CD14-positive monocyte (primary cell): Measurements from ENCODE around the gene ATMIN. TPM values are rescaled to one million over a fixed set of nuclear protein-coding genes. Genes with fewer than 3 reads are reported as not detected.
A peak's percentile ranks its signal among the peaks of the same experiment; 100 is the strongest.

Source experiments
- DNase-seq, 3 donors: peaks; one replicate each; pipeline ENCODE4 v3.0.0-alpha.2; 2011 to 2022
- H2AFZ ChIP-seq: 2 replicates; pipeline ENCODE4 v1.6.0; 2012; ENCODE audit warnings: mild to moderate bottlenecking, low read depth, low read length, inconsistent platforms; ENCODE audit not compliant: insufficient read depth, poor library complexity, severe bottlenecking
- H3K27ac ChIP-seq, 2 donors: 1 replicate in 1 of 2; 2 replicates in 1 of 2; pipeline ENCODE4 v1.5.1; 2012 to 2013; ENCODE audit warnings: low read length in 2 of 2, control low read depth in 1 of 2, inconsistent platforms in 1 of 2, low read depth in 1 of 2, mild to moderate bottlenecking in 1 of 2
- H3K27me3 ChIP-seq, 2 donors: one replicate each; pipeline versions ENCODE4 v1.6.0 to v1.6.1; 2011 to 2013; ENCODE audit warnings: low read length in 2 of 2; ENCODE audit not compliant: control insufficient read depth in 2 of 2, insufficient read depth in 2 of 2
- H3K36me3 ChIP-seq, 2 donors: replicated peaks in 1 of 2; 1 replicate in 1 of 2; 2 replicates in 1 of 2; pipeline versions ENCODE4 v1.5.1 to v1.6.1; 2012 to 2013; ENCODE audit warnings: low read length in 2 of 2, control low read depth in 1 of 2, inconsistent platforms in 1 of 2, mild to moderate bottlenecking in 1 of 2; ENCODE audit not compliant: insufficient read depth in 2 of 2, control insufficient read depth in 1 of 2
- H3K4me1 ChIP-seq, 2 donors: 1 replicate in 1 of 2; 2 replicates in 1 of 2; pipeline versions ENCODE4 v1.5.1 to v1.6.1; 2012 to 2013; ENCODE audit warnings: low read length in 2 of 2, control low read depth in 1 of 2, inconsistent platforms in 1 of 2, mild to moderate bottlenecking in 1 of 2, moderate library complexity in 1 of 2; ENCODE audit not compliant: insufficient read depth in 2 of 2, control insufficient read depth in 1 of 2
- H3K4me2 ChIP-seq: replicated peaks from 2 replicates; pipeline ENCODE3; 2012; ENCODE audit warnings: low read length, moderate library complexity, mild to moderate bottlenecking; ENCODE audit not compliant: poor library complexity, severe bottlenecking; ENCODE audit errors: extremely low read depth
- H3K4me3 ChIP-seq, 3 experiments: fragments of 200-600 bp in 1 of 3; sonication (generic) in 1 of 3; replicated peaks in 1 of 3; 1 replicate in 2 of 3; 2 replicates in 1 of 3; pipeline ENCODE4 v1.5.1; 2011 to 2013; ENCODE audit warnings: low read length in 3 of 3, mild to moderate bottlenecking in 3 of 3, control low read depth in 2 of 3, low read depth in 2 of 3, inconsistent platforms in 1 of 3, moderate library complexity in 1 of 3
- H3K79me2 ChIP-seq: 2 replicates; pipeline ENCODE4 v1.6.0; 2012; ENCODE audit warnings: mild to moderate bottlenecking, control low read depth, inconsistent platforms, low read length, moderate library complexity; ENCODE audit not compliant: insufficient read depth
- H3K9ac ChIP-seq: 2 replicates; pipeline ENCODE4 v1.6.0; 2017; ENCODE audit warnings: low read length, mild to moderate bottlenecking; ENCODE audit not compliant: insufficient read depth, poor library complexity, severe bottlenecking
- H3K9me3 ChIP-seq, 2 donors: replicated peaks in 1 of 2; 1 replicate in 1 of 2; 2 replicates in 1 of 2; pipeline versions ENCODE4 v1.5.1 to v1.6.1; 2012 to 2013; ENCODE audit warnings: low read length in 2 of 2, control low read depth in 1 of 2; ENCODE audit not compliant: control insufficient read depth in 1 of 2, insufficient read depth in 1 of 2
- H4K20me1 ChIP-seq: 2 replicates; pipeline ENCODE4 v1.6.0; 2012; ENCODE audit warnings: mild to moderate bottlenecking, low read length, control low read depth, moderate library complexity; ENCODE audit not compliant: insufficient read depth
- H3K27ac Mint-ChIP-seq, 7 donors: one replicate each; pipeline ENCODE4 v1.8.0; 2020; ENCODE audit warnings: mild to moderate bottlenecking in 7 of 7, mixed read lengths in 7 of 7, moderate library complexity in 6 of 7, inconsistent platforms in 2 of 7
- H3K27me3 Mint-ChIP-seq, 3 donors: one replicate each; pipeline ENCODE4 v1.8.0; 2021 to 2022; ENCODE audit warnings: low read depth in 3 of 3, mild to moderate bottlenecking in 3 of 3, mixed read lengths in 3 of 3, moderate library complexity in 3 of 3, inconsistent platforms in 1 of 3
- H3K36me3 Mint-ChIP-seq, 2 donors: one replicate each; pipeline ENCODE4 v1.8.0; 2020; ENCODE audit warnings: mixed read lengths in 2 of 2, inconsistent platforms in 1 of 2, mild to moderate bottlenecking in 1 of 2
- H3K4me1 Mint-ChIP-seq: one replicate; pipeline ENCODE4 v1.8.0; 2020; ENCODE audit warnings: mild to moderate bottlenecking, mixed read lengths
- H3K4me3 Mint-ChIP-seq, 2 donors: one replicate each; pipeline ENCODE4 v1.8.0; 2020; ENCODE audit warnings: mild to moderate bottlenecking in 2 of 2, mixed read lengths in 2 of 2, moderate library complexity in 1 of 2
- H3K9me3 Mint-ChIP-seq, 7 donors: one replicate each; pipeline ENCODE4 v1.8.0; 2020 to 2022; ENCODE audit warnings: mixed read lengths in 7 of 7, mild to moderate bottlenecking in 6 of 7, moderate library complexity in 6 of 7, inconsistent platforms in 2 of 7
- WGBS: methylation state at CpG from one replicate; pipeline ENCODE4 v1.1.5; 2013; ENCODE audit warnings: missing lambda C conversion rate; ENCODE audit not compliant: insufficient coverage; 5-methylcytosine and 5-hydroxymethylcytosine counted together
- intact Hi-C, 2 donors: fragments of 100-400 bp; cut with micrococcal nuclease; formaldehyde crosslinking; loops; one replicate each; pipeline versions ENCODE4 v1.15.0 to v1.15.1; 2023
- polyA plus RNA-seq, 3 donors: library from polyadenylated mRNA; depleted of rRNA in 1 of 3; unstranded in 2 of 3; stranded (reverse) in 1 of 3; fragments of 300-500 nt in 2 of 3; fragments of >200 nt in 1 of 3; fragmentation: Illumina TruSeq in 2 of 3; gene quantifications; 1 replicate in 2 of 3; 2 replicates in 1 of 3; pipeline ENCODE4 v1.2.3, GENCODE V29; 2012 to 2021
- TF ChIP-seq, protein P1 (sequence below): fragments of 200-600 bp; IDR thresholded peaks from one replicate; pipeline ENCODE4 v1.8.0; 2022; ENCODE audit warnings: antibody characterized with exemption, mild to moderate bottlenecking

ATMIN gene
- polyA plus RNA-seq, 3 donors, result 10.9 to 17.6 (median 13.2) TPM

GRCh38 chr16:81036751-81037350, 1.2 kb downstream of the ATMIN start:
- Histone ChIP-seq H3K36me3 (peaks cover 8 to 27% of the 10 kb centered on the region in 2 donors), H3K9me3 (no peaks in the 10 kb centered on the region), H3K27ac (peak overlapping the region in 1 of 2 donors; percentile 50), H3K79me2 (peaks cover 26% of the 10 kb centered on the region), H4K20me1 (peaks cover 16% of the 10 kb centered on the region), H3K27me3 (no peaks in the 10 kb centered on the region), H2AFZ (peak overlapping the region; percentile 77), H3K9ac (peak overlapping the region; percentile 72), H3K4me1 (peaks cover 14% of the 10 kb centered on the region in 2 donors), H3K4me3 (peak overlapping the region; percentile 49 to 84 (median 73)), H3K4me2 (peak overlapping the region; percentile 94)
- peaks cover 0 to 3% (median 0%) of the 10 kb centered on the region in 7 donors for H3K9me3 Mint-ChIP-seq
- H3K27ac Mint-ChIP-seq, result peak overlapping the region in 6 of 7 donors; percentile 7 to 70 (median 60)
- peaks cover 23% of the 10 kb centered on the region for H3K4me1 Mint-ChIP-seq
- DNase-seq, result peak; percentile 8 to 25 (median 18)
- H3K27me3 Mint-ChIP-seq, result no peaks in the 10 kb centered on the region
- peak overlapping the region; percentile 82 to 88 for H3K4me3 Mint-ChIP-seq
- TF ChIP-seq, protein P1, sequence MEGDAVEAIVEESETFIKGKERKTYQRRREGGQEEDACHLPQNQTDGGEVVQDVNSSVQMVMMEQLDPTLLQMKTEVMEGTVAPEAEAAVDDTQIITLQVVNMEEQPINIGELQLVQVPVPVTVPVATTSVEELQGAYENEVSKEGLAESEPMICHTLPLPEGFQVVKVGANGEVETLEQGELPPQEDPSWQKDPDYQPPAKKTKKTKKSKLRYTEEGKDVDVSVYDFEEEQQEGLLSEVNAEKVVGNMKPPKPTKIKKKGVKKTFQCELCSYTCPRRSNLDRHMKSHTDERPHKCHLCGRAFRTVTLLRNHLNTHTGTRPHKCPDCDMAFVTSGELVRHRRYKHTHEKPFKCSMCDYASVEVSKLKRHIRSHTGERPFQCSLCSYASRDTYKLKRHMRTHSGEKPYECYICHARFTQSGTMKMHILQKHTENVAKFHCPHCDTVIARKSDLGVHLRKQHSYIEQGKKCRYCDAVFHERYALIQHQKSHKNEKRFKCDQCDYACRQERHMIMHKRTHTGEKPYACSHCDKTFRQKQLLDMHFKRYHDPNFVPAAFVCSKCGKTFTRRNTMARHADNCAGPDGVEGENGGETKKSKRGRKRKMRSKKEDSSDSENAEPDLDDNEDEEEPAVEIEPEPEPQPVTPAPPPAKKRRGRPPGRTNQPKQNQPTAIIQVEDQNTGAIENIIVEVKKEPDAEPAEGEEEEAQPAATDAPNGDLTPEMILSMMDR, result no peak
- 17% methylated on average over 1 of the region's 10 CpGs for WGBS
- intact Hi-C loops, result loop anchor here (2.0 to 10.0 kb wide), 4 partner anchors 35 to 698 kb away; partner anchors contain the start of genes C16orf46 (in 2 of the 2) and GCSH (in 1 of the 2)
- peaks cover 24 to 26% of the 10 kb centered on the region in 2 donors for H3K36me3 Mint-ChIP-seq

- intact Hi-C loops, result no loop called here
- Histone ChIP-seq H3K4me3 (no peak overlapping the region), H3K4me2 (no peak overlapping the region), H3K27ac (no peak overlapping the region), H3K9me3 (no peaks in the 10 kb centered on the region), H3K27me3 (no peaks in the 10 kb centered on the region), H3K79me2 (peaks cover 26% of the 10 kb centered on the region), H4K20me1 (peaks cover 16% of the 10 kb centered on the region), H3K4me1 (peaks cover 14% of the 10 kb centered on the region in 2 donors), H3K9ac (no peak overlapping the region), H2AFZ (no peak overlapping the region), H3K36me3 (peaks cover 36 to 60% of the 10 kb centered on the region in 2 donors)
- no peak for DNase-seq
- peaks cover 54 to 58% of the 10 kb centered on the region in 2 donors for H3K36me3 Mint-ChIP-seq
- no peak overlapping the region for H3K4me3 Mint-ChIP-seq
- TF ChIP-seq, protein P1, result no peak
- no peaks in the 10 kb centered on the region for H3K9me3 Mint-ChIP-seq
- peaks cover 23% of the 10 kb centered on the region for H3K4me1 Mint-ChIP-seq
- WGBS, result no CpG with 5 or more reads among the region's 2 CpGs
- peaks cover 0 to 2% (median 0%) of the 10 kb centered on the region in 3 donors for H3K27me3 Mint-ChIP-seq
- H3K27ac Mint-ChIP-seq, result no peak overlapping the region
Measured at GRCh38 chr16:81040131-81040530, 4.5 kb downstream of the ATMIN start.
